Right lobe of liver (tissue), 6 donors: Measurements from ENCODE around the gene CC2D2A. TPM values are rescaled to one million over a fixed set of nuclear protein-coding genes. Genes with fewer than 3 reads are reported as not detected.
"Not testable (repeated sequence)": the region's sequence is repeated elsewhere in the genome, so short reads cannot be mapped to it uniquely, and the experiment has no call there.

Source experiments
- ATAC-seq, 4 donors: fragments of 200-7000 bp; cut with Tn5 transposase; one replicate each; pipeline ENCODE4 v1.9.1; 2020; ENCODE audit warnings: mild to moderate bottlenecking in 4 of 4, moderate library complexity in 4 of 4
- DNase-seq, 3 donors: peaks; one replicate each; pipeline ENCODE4 v3.0.0-alpha.2; 2020
- H3K27ac ChIP-seq, 3 donors: fragments of 200-600 bp; one replicate each; pipeline ENCODE4 v1.8.0; 2022
- H3K27me3 ChIP-seq, 2 donors: fragments of 200-600 bp; one replicate each; pipeline ENCODE4 v1.8.0; 2022
- H3K36me3 ChIP-seq, 4 donors: fragments of 200-600 bp; sonication (generic) in 1 of 4; one replicate each; pipeline versions ENCODE4 v1.5.1 to v1.8.0; 2017 to 2022; ENCODE audit warnings: control low read depth in 1 of 4
- H3K4me1 ChIP-seq, 4 donors: fragments of 200-600 bp; sonication (generic) in 1 of 4; one replicate each; pipeline versions ENCODE4 v1.5.1 to v1.8.0; 2017 to 2022; ENCODE audit warnings: control low read depth in 1 of 4
- H3K4me3 ChIP-seq, 3 donors: fragments of 200-600 bp; one replicate each; pipeline ENCODE4 v1.8.0; 2022
- H3K9me3 ChIP-seq, 4 donors: fragments of 200-600 bp; sonication (generic) in 1 of 4; one replicate each; pipeline versions ENCODE4 v1.5.1 to v1.8.0; 2017 to 2022; ENCODE audit warnings: control low read depth in 1 of 4
- POLR2A ChIP-seq: fragments of 450-650 bp; IDR thresholded peaks from one replicate; pipeline ENCODE4 v1.6.1; 2017; ENCODE audit warnings: antibody characterized with exemption, mild to moderate bottlenecking
- WGBS: methylation state at CpG from one replicate; pipeline ENCODE4 v1.1.6; 2018; ENCODE audit warnings: low coverage, low lambda C conversion rate; ENCODE audit not compliant: insufficient coverage; ENCODE audit errors: missing lambda C conversion rate; 5-methylcytosine and 5-hydroxymethylcytosine counted together
- intact Hi-C, 2 donors: fragments of 100-400 bp; cut with DNase I; formaldehyde crosslinking; loops; one replicate each; pipeline versions ENCODE4 v1.11.2 to v1.14.1; 2022
- total RNA-seq, 6 experiments: library from RNA; depleted of rRNA in 2 of 6; stranded (reverse); fragments of >200 nt in 2 of 6; fragmentation: NEBNext Ultra II Directional in 3 of 6; extraction: Animal tissue kit (Norgen Biotek cat#: 25700) in 3 of 6; gene quantifications; one replicate each; pipeline versions ENCODE4 v1.1.0 to v1.2.4, GENCODE V29; 2016 to 2023
- TF ChIP-seq, protein P1 (sequence below), 4 donors: fragments of 200-600 bp in 3 of 4; fragments of 450-650 bp in 1 of 4; IDR thresholded peaks; one replicate each; pipeline versions ENCODE4 v1.5.1 to v1.8.0; 2016 to 2022; ENCODE audit warnings: antibody characterized with exemption in 4 of 4, mild to moderate bottlenecking in 2 of 4
- donor health status: DM: no; HTN: yes; CAD: no.
- donor health status: DM: no; HTN: no; CAD: no.
- donor health status: DM: no; HTN: no; CAD: no.
- donor health status: DM: no; HTN: yes; CAD: no.
- donor health status: DM: no; HTN: yes; CAD: no.

CC2D2A gene
- total RNA-seq, 6 experiments from 2014 or later: 1.7 to 6.5 (median 3.2) TPM

DNA sequence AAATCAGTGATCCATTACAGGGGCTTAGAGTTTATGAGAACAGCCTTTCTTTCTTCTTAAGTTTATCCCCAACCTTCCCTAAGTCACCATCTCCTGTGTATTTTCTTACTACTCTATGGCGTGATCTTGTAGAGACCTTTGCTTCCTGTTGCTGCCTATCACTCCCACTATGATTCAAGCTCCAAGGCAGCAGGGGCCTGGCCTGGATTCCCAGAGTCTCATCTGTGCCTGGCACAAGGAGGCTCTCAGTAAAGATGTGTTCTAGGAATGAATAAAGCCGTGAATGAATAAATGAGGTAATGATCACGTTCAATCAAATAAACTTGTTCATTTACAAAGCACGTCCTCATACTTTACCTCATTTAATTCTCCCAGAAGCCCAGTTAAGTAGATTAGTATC lies 45.4 kb downstream of the CC2D2A start:
- H3K4me1 ChIP-seq: no peaks in the 10 kb centered on the region
- no peaks in the 10 kb centered on the region for H3K9me3 ChIP-seq
- no peaks in the 10 kb centered on the region for H3K36me3 ChIP-seq
- H3K27me3 ChIP-seq: no peaks in the 10 kb centered on the region
- no peak for ATAC-seq
- no peak for DNase-seq
- TF ChIP-seq POLR2A: no peak
- TF ChIP-seq, protein P1, sequence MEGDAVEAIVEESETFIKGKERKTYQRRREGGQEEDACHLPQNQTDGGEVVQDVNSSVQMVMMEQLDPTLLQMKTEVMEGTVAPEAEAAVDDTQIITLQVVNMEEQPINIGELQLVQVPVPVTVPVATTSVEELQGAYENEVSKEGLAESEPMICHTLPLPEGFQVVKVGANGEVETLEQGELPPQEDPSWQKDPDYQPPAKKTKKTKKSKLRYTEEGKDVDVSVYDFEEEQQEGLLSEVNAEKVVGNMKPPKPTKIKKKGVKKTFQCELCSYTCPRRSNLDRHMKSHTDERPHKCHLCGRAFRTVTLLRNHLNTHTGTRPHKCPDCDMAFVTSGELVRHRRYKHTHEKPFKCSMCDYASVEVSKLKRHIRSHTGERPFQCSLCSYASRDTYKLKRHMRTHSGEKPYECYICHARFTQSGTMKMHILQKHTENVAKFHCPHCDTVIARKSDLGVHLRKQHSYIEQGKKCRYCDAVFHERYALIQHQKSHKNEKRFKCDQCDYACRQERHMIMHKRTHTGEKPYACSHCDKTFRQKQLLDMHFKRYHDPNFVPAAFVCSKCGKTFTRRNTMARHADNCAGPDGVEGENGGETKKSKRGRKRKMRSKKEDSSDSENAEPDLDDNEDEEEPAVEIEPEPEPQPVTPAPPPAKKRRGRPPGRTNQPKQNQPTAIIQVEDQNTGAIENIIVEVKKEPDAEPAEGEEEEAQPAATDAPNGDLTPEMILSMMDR (IDR thresholded peaks at IDR 0.05): no peak
- no peak overlapping the region for H3K4me3 ChIP-seq
- intact Hi-C loops: no loop called here
- 84% methylated on average over 4 of the region's 4 CpGs for WGBS
- H3K27ac ChIP-seq: no peak overlapping the region

DNA sequence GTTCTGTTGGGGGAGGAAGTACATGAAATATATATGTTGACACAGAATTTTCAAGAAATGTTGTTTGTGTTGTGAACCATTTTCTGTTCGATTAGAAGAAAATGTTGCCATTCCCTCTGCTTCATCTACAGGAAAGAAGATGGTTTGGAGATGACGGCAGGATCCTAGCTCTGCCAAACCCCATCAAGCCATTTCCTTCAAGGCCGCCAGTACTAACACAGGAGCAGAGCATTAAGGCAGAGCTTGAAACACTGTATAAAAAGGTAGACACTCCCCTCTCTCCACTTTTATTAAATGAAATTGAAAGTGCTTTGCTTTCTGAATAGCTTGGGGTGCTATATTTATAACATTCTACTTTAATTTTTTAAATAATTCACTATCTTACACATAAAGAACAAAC lies 46.8 kb downstream of the CC2D2A start:
- WGBS: 97% methylated on average over 3 of the region's 3 CpGs
- intact Hi-C loops: no loop called here
- DNase-seq: no peak
- no peak for ATAC-seq
- TF ChIP-seq, protein P1 (IDR thresholded peaks at IDR 0.05): no peak
- TF ChIP-seq POLR2A: no peak
- no peak overlapping the region for H3K4me3 ChIP-seq
- no peaks in the 10 kb centered on the region for H3K9me3 ChIP-seq
- H3K27me3 ChIP-seq: no peaks in the 10 kb centered on the region
- H3K27ac ChIP-seq: no peak overlapping the region
- no peaks in the 10 kb centered on the region for H3K36me3 ChIP-seq
- H3K4me1 ChIP-seq: no peaks in the 10 kb centered on the region

DNA sequence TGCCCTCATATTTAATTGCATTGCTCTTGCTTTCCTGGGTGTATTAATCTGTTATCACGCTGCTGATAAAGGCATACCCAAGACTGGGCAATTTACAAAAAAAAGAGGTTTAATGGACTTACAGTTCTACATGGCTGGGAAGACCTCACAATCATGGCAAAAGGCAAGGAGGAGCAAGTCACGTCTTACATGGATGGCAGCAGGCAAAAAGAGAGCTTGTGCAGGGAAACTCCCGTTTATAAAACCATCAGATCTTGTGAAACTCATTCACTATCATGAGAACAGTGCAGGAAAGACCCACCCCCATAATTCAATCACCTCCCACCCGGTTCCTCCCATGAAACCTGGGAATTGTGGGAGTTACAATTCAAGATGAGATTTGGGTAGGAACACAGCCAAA lies 48.0 kb downstream of the CC2D2A start:
- intact Hi-C loops, ATAC-seq, H3K27ac ChIP-seq, H3K27me3 ChIP-seq, DNase-seq, H3K36me3 ChIP-seq, H3K4me3 ChIP-seq, H3K9me3 ChIP-seq, H3K4me1 ChIP-seq: not testable (repeated sequence)
- WGBS: 94% methylated on average over 4 of the region's 4 CpGs

DNA sequence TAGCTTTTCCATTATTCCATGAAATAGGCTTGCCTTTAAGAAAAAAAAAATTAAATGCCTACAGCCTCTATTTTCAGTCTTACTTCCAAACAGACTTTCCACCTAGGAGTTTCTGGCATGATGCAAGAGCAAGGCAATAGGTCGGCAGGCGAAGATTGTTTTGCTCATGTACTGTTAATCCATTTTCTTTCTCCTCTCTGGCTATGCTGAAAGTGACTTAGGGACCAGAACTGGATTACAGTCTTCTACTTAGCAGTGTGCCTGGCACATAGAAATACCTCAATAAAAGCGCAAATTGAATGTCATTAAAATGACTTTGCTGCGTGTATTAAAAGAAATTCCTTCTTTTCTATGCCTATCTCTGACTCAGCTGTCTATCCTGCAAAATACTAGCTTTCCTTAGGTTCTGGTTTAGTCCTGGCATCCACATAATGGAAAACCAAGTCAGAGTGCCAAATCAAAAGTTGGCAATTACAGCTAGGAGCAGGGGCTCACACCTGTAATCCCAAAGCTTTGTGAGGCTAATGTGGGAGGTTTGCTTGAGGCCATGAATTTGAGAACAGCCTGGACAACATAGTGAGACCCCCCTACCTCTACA lies 51.9 kb downstream of the CC2D2A start:
- ATAC-seq (no peak), DNase-seq (no peak)
- intact Hi-C loops: no loop called here
- Histone ChIP-seq H3K9me3 (no peaks in the 10 kb centered on the region), H3K4me1 (no peaks in the 10 kb centered on the region), H3K4me3 (no peak overlapping the region), H3K27ac (no peak overlapping the region), H3K36me3 (no peaks in the 10 kb centered on the region), H3K27me3 (no peaks in the 10 kb centered on the region)
- no peak for TF ChIP-seq POLR2A
- TF ChIP-seq, protein P1 (IDR thresholded peaks at IDR 0.05): no peak
- 56% methylated on average over 4 of the region's 4 CpGs for WGBS

DNA sequence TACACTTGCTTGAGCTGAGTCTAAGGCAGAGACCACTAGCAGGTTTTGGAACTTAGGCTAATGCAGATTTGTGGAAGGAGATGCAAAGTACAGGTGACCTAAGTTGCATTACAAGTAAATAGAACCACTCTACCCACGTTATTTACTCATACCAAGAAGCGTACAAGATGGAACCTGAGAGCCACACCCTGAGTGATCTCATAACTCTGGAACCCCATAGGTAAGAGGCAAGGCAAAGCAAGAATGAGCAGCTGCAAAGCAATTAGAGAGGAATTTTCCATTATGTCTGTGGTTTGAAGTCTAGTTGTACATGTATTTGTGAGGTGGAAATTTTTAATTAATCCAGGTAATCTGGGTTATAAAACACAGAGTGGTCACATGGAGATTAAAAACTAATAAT lies 55.4 kb downstream of the CC2D2A start:
- Histone ChIP-seq H3K27me3 (no peaks in the 10 kb centered on the region), H3K4me1 (no peaks in the 10 kb centered on the region), H3K4me3 (no peak overlapping the region), H3K9me3 (no peaks in the 10 kb centered on the region), H3K36me3 (no peaks in the 10 kb centered on the region), H3K27ac (no peak overlapping the region)
- TF ChIP-seq POLR2A: no peak
- TF ChIP-seq, protein P1 (IDR thresholded peaks at IDR 0.05): no peak
- intact Hi-C loops: no loop called here
- 83% methylated on average over 2 of the region's 2 CpGs for WGBS
- ATAC-seq (no peak), DNase-seq (no peak)
